GM23338 (cell line): ENCODE data around the gene LRRC4.

Experiments
- CREB1 ChIP-seq: fragments of 250-450 bp; sonication (Bioruptor Pico); IDR thresholded peaks from 2 replicates; pipeline ENCODE4 v1.5.0; 2020; ENCODE audit warnings: low read depth, mild to moderate bottlenecking, moderate library complexity
- EZH2 ChIP-seq: fragments of 200-600 bp; sonication (generic); IDR thresholded peaks from one replicate; pipeline ENCODE4 v1.8.0; 2017; ENCODE audit warnings: antibody characterized with exemption, mild to moderate bottlenecking, low read depth; ENCODE audit not compliant: unreplicated experiment
- EZH2phosphoT487 ChIP-seq: fragments of 200-600 bp; sonication (generic); IDR thresholded peaks from one replicate; pipeline ENCODE4 v1.8.1; 2018; ENCODE audit warnings: antibody characterized with exemption; ENCODE audit not compliant: unreplicated experiment
- JUNB ChIP-seq: IDR thresholded peaks from one replicate; pipeline ENCODE4 v1.6.1; 2016; ENCODE audit warnings: antibody characterized with exemption; ENCODE audit not compliant: unreplicated experiment
- NANOG ChIP-seq: IDR thresholded peaks from 2 replicates; pipeline ENCODE4 v1.6.1; 2016; ENCODE audit warnings: antibody characterized with exemption, borderline replicate concordance
- POLR2AphosphoS5 ChIP-seq: IDR thresholded peaks from 2 replicates; pipeline ENCODE4 v1.6.1; 2016; ENCODE audit warnings: antibody characterized with exemption, low read depth
- ZNF331 ChIP-seq: fragments of 250-450 bp; sonication (Bioruptor Pico); IDR thresholded peaks from 2 replicates; pipeline ENCODE4 v1.5.0; 2020; ENCODE audit warnings: low read depth, mild to moderate bottlenecking, moderate library complexity
- TF ChIP-seq, protein P1 (sequence below), 2 experiments: fragments of 200-600 bp in 1 of 2; sonication (generic) in 1 of 2; conservative IDR thresholded peaks; 2 replicates each; pipeline versions ENCODE4 v1.5.1 to v1.6.1; 2016 to 2017; ENCODE audit warnings: antibody characterized with exemption in 2 of 2, low read depth in 2 of 2, mild to moderate bottlenecking in 2 of 2, moderate library complexity in 1 of 2
- TF ChIP-seq, protein P2 (sequence below): IDR thresholded peaks from one replicate; pipeline ENCODE4 v1.6.1; 2018; ENCODE audit warnings: antibody characterized with exemption; ENCODE audit not compliant: unreplicated experiment
- TF ChIP-seq, protein P3 (sequence below): IDR thresholded peaks from 2 replicates; pipeline ENCODE4 v1.6.1; 2016; ENCODE audit warnings: antibody characterized with exemption

DNA sequence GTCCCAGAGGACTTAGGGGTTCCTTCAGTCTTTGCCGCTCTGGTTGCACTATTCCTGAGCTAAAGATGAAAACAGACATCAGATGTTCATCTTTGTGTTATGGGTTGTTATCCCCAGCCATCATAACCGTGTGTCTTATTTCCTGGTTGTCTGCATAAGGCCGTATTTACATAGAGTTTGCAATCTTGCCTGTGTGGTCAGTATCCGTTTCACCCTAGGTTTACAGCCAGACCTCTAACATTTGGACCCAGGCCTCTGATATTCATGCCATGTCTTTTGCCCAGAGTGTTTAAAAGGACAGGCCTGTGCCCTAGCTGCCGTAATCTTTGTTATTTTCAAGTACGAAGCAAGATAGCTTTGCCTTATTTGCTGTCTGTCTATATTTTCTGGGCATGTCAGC lies 26.6 kb downstream of the LRRC4 start:
- TF ChIP-seq, protein P1, sequence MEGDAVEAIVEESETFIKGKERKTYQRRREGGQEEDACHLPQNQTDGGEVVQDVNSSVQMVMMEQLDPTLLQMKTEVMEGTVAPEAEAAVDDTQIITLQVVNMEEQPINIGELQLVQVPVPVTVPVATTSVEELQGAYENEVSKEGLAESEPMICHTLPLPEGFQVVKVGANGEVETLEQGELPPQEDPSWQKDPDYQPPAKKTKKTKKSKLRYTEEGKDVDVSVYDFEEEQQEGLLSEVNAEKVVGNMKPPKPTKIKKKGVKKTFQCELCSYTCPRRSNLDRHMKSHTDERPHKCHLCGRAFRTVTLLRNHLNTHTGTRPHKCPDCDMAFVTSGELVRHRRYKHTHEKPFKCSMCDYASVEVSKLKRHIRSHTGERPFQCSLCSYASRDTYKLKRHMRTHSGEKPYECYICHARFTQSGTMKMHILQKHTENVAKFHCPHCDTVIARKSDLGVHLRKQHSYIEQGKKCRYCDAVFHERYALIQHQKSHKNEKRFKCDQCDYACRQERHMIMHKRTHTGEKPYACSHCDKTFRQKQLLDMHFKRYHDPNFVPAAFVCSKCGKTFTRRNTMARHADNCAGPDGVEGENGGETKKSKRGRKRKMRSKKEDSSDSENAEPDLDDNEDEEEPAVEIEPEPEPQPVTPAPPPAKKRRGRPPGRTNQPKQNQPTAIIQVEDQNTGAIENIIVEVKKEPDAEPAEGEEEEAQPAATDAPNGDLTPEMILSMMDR (conservative IDR thresholded peaks at IDR 0.05; ENCODE audit: low read depth in 2 of 2), result no peak
- TF ChIP-seq POLR2AphosphoS5, result no peak
- no peak for TF ChIP-seq EZH2phosphoT487
- TF ChIP-seq JUNB, result no peak
- TF ChIP-seq EZH2, result no peak
- TF ChIP-seq, protein P2, sequence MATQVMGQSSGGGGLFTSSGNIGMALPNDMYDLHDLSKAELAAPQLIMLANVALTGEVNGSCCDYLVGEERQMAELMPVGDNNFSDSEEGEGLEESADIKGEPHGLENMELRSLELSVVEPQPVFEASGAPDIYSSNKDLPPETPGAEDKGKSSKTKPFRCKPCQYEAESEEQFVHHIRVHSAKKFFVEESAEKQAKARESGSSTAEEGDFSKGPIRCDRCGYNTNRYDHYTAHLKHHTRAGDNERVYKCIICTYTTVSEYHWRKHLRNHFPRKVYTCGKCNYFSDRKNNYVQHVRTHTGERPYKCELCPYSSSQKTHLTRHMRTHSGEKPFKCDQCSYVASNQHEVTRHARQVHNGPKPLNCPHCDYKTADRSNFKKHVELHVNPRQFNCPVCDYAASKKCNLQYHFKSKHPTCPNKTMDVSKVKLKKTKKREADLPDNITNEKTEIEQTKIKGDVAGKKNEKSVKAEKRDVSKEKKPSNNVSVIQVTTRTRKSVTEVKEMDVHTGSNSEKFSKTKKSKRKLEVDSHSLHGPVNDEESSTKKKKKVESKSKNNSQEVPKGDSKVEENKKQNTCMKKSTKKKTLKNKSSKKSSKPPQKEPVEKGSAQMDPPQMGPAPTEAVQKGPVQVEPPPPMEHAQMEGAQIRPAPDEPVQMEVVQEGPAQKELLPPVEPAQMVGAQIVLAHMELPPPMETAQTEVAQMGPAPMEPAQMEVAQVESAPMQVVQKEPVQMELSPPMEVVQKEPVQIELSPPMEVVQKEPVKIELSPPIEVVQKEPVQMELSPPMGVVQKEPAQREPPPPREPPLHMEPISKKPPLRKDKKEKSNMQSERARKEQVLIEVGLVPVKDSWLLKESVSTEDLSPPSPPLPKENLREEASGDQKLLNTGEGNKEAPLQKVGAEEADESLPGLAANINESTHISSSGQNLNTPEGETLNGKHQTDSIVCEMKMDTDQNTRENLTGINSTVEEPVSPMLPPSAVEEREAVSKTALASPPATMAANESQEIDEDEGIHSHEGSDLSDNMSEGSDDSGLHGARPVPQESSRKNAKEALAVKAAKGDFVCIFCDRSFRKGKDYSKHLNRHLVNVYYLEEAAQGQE, result no peak
- no peak for TF ChIP-seq ZNF331 (CRISPR knock-in tag)
- TF ChIP-seq, protein P3, sequence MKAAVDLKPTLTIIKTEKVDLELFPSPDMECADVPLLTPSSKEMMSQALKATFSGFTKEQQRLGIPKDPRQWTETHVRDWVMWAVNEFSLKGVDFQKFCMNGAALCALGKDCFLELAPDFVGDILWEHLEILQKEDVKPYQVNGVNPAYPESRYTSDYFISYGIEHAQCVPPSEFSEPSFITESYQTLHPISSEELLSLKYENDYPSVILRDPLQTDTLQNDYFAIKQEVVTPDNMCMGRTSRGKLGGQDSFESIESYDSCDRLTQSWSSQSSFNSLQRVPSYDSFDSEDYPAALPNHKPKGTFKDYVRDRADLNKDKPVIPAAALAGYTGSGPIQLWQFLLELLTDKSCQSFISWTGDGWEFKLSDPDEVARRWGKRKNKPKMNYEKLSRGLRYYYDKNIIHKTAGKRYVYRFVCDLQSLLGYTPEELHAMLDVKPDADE, result no peak
- TF ChIP-seq CREB1 (CRISPR knock-in tag), result no peak
- no peak for TF ChIP-seq NANOG
